ENCODE results near the gene SET. TPM values are rescaled to one million over a fixed set of nuclear protein-coding genes. Genes with fewer than 3 reads are reported as not detected.

The SET gene
- total RNA-seq, 2 experiments from 2014 or later = 598 to 701 TPM

GRCh38 chr9:128743421-128743820 lies 54.4 kb downstream of the SET start:
- Histone ChIP-seq H3K9me2 (ENCODE audit: insufficient read depth, low read length) (no peaks in the 10 kb centered on the region), H3K4me1 (ENCODE audit: insufficient read depth, low read length, poor library complexity, severe bottlenecking) (no peaks in the 10 kb centered on the region), H4K20me1 (ENCODE audit: insufficient read depth, low read length) (no peaks in the 10 kb centered on the region), H3K9me3 (ENCODE audit: low read length) (no peaks in the 10 kb centered on the region), H3K36me3 (ENCODE audit: insufficient read depth, low read length) (no peaks in the 10 kb centered on the region), H3K4me3 (ENCODE audit: low read depth, low read length, poor library complexity, severe bottlenecking) (no peak overlapping the region), H2AFZ (ENCODE audit: low read length) (no peak overlapping the region), H3K27ac (ENCODE audit: low read depth, low read length, poor library complexity, severe bottlenecking) (no peak overlapping the region), H3K79me2 (ENCODE audit: insufficient read depth, low read depth, low read length) (no peaks in the 10 kb centered on the region), H3K4me2 (ENCODE audit: low read length) (no peak overlapping the region)
- intact Hi-C loops (cut with micrococcal nuclease; ENCODE audit: unreplicated experiment) = no loop called here
- ChIA-PET CTCF (ENCODE audit: unreplicated experiment) (no interaction called here), POLR2A (interaction anchor here (0.7 kb wide), 2 partner anchors 331 to 365 kb away, joined by 3 to 5 read pairs; no protein-coding TSS in a partner anchor)
- no TSS peak for BruUV-seq (replicated peaks)
- TF ChIP-seq EZH2phosphoT487 (IDR thresholded peaks at IDR 0.05; ENCODE audit: borderline replicate concordance, low read depth, low read length) = no peak
- no peak for TF ChIP-seq CTCF (conservative IDR thresholded peaks at IDR 0.05; ENCODE audit: low read length)
- no peak for DNase-seq (ENCODE audit: low spot score)

Small RNA genes lying within 50 kb of the gene (small RNA-seq; reads per million reads assigned to genes)
- gene RF00017 (not detected), gene RN7SL560P (not detected)

Other genes starting within 250 kb of the SET start
- 84.4 and 94.3 TPM in 2 replicates for gene ODF2, start 233.2 kb upstream of the SET start, total RNA-seq (2014; rRNA removed; shearing (Covaris generic))
- 93.1 and 94.1 TPM in 2 replicates for gene ODF2, start 233.2 kb upstream of the SET start, total RNA-seq (2022)
- 30.8 and 34.8 TPM in 2 replicates for gene GLE1, start 184.5 kb upstream of the SET start, total RNA-seq (2014; rRNA removed; shearing (Covaris generic))
- gene GLE1, start 184.5 kb upstream of the SET start, total RNA-seq (2022) = 43.4 and 45.2 TPM in 2 replicates
- gene SPTAN1, start 136.6 kb upstream of the SET start, total RNA-seq (2014; rRNA removed; shearing (Covaris generic)) = 259 and 272 TPM in 2 replicates
- 239 and 283 TPM in 2 replicates for gene SPTAN1, start 136.6 kb upstream of the SET start, total RNA-seq (2022)
- gene DYNC2I2, start 32.4 kb upstream of the SET start, total RNA-seq (2014; rRNA removed; shearing (Covaris generic)) = 71.8 and 97.6 TPM in 2 replicates
- gene DYNC2I2, start 32.4 kb upstream of the SET start, total RNA-seq (2022) = 51.6 and 55.5 TPM in 2 replicates
- gene PKN3, start 13.3 kb downstream of the SET start, total RNA-seq (2014; rRNA removed; shearing (Covaris generic)) = 0.88 and 1.5 TPM in 2 replicates
- gene PKN3, start 13.3 kb downstream of the SET start, total RNA-seq (2022) = 3.3 and 4.6 TPM in 2 replicates
- gene ZDHHC12, start 34.9 kb downstream of the SET start, total RNA-seq (2014; rRNA removed; shearing (Covaris generic)) = 29.0 and 56.8 TPM in 2 replicates
- gene ZDHHC12, start 34.9 kb downstream of the SET start, total RNA-seq (2022) = 37.0 and 40.0 TPM in 2 replicates
- gene ZER1, start 82.7 kb downstream of the SET start, total RNA-seq (2014; rRNA removed; shearing (Covaris generic)) = 6.9 and 11.0 TPM in 2 replicates
- 15.1 and 20.0 TPM in 2 replicates for gene ZER1, start 82.7 kb downstream of the SET start, total RNA-seq (2022)
- 14.9 and 18.7 TPM in 2 replicates for gene TBC1D13, start 98.0 kb downstream of the SET start, total RNA-seq (2014; rRNA removed; shearing (Covaris generic))
- 18.9 and 24.7 TPM in 2 replicates for gene TBC1D13, start 98.0 kb downstream of the SET start, total RNA-seq (2022)
- gene ENDOG, start 129.3 kb downstream of the SET start, total RNA-seq (2014; rRNA removed; shearing (Covaris generic)) = 31.9 and 35.2 TPM in 2 replicates
- 24.8 and 29.4 TPM in 2 replicates for gene ENDOG, start 129.3 kb downstream of the SET start, total RNA-seq (2022)
- gene SPOUT1, start 140.6 kb downstream of the SET start, total RNA-seq (2014; rRNA removed; shearing (Covaris generic)) = 38.9 and 51.2 TPM in 2 replicates
- gene SPOUT1, start 140.6 kb downstream of the SET start, total RNA-seq (2022) = 47.8 and 52.5 TPM in 2 replicates
- gene KYAT1, start 192.7 kb downstream of the SET start, total RNA-seq (2014; rRNA removed; shearing (Covaris generic)) = 38.2 and 44.7 TPM in 2 replicates
- 28.3 and 34.5 TPM in 2 replicates for gene KYAT1, start 192.7 kb downstream of the SET start, total RNA-seq (2022)
- gene LRRC8A, start 192.9 kb downstream of the SET start, total RNA-seq (2014; rRNA removed; shearing (Covaris generic)) = 20.0 and 26.9 TPM in 2 replicates
- gene LRRC8A, start 192.9 kb downstream of the SET start, total RNA-seq (2022) = 21.0 and 22.9 TPM in 2 replicates
- gene PHYHD1, start 231.8 kb downstream of the SET start, total RNA-seq (2014; rRNA removed; shearing (Covaris generic)) = 69.0 and 83.5 TPM in 2 replicates
- gene PHYHD1, start 231.8 kb downstream of the SET start, total RNA-seq (2022) = 132 and 150 TPM in 2 replicates

All from OCI-LY7 (cell line).